ENCODE measurements around the gene TMF1.

The TMF1 gene

GRCh38 chr3:69051756-69052471, at the start of gene TMF1:
TSS of gene TMF1 (minus strand) at chr3:69052333. CDS start at chr3:69052086, 247 bp downstream.
- peak; percentile 98 for DNase-seq (ENCODE audit: low read depth in 2 of 2)

- no peak for DNase-seq (ENCODE audit: low read depth in 2 of 2)
Measured at GRCh38 chr3:69099576-69099975, 47.4 kb upstream of the TMF1 start.

- DNase-seq (ENCODE audit: low read depth in 2 of 2): no peak
Measured at GRCh38 chr3:69097407-69098086, 45.4 kb upstream of the TMF1 start.

- DNase-seq (ENCODE audit: low read depth in 2 of 2): no peak
Measured at GRCh38 chr3:69096299-69096698, 44.2 kb upstream of the TMF1 start.

- no peak for DNase-seq (ENCODE audit: low read depth in 2 of 2)
Measured at GRCh38 chr3:69095636-69096035, 43.5 kb upstream of the TMF1 start.

- no peak for DNase-seq (ENCODE audit: low read depth in 2 of 2)
Measured at GRCh38 chr3:69094467-69095205, 42.5 kb upstream of the TMF1 start.

- DNase-seq (ENCODE audit: low read depth in 2 of 2): no peak
Measured at GRCh38 chr3:69092030-69092516, 39.9 kb upstream of the TMF1 start.

- DNase-seq (ENCODE audit: low read depth in 2 of 2): no peak
Measured at GRCh38 chr3:69091389-69092029, 39.4 kb upstream of the TMF1 start.

GRCh38 chr3:69090021-69090420, 37.9 kb upstream of the TMF1 start:
- DNase-seq (ENCODE audit: low read depth in 2 of 2): peak; percentile 68 to 69

GRCh38 chr3:69088063-69088462, 35.9 kb upstream of the TMF1 start:
- DNase-seq (ENCODE audit: low read depth in 2 of 2): no peak

- no peak for DNase-seq (ENCODE audit: low read depth in 2 of 2)
Measured at GRCh38 chr3:69087030-69087791, 35.1 kb upstream of the TMF1 start.

- peak; percentile 83 to 87 for DNase-seq (ENCODE audit: low read depth in 2 of 2)
Measured at GRCh38 chr3:69085833-69086722, 33.9 kb upstream of the TMF1 start.

- no peak for DNase-seq (ENCODE audit: low read depth in 2 of 2)
Measured at GRCh38 chr3:69085168-69085832, 33.2 kb upstream of the TMF1 start.

- peak; percentile 81 to 84 for DNase-seq (ENCODE audit: low read depth in 2 of 2)
Measured at GRCh38 chr3:69084326-69085167, 32.4 kb upstream of the TMF1 start, which contains the start of gene ARL6IP5. TSS of gene ARL6IP5 (plus strand) at chr3:69084937. CDS start at chr3:69085048, 111 bp downstream.

- DNase-seq (ENCODE audit: low read depth in 2 of 2): peak; percentile 71 to 77
Measured at GRCh38 chr3:69082805-69083204, 30.7 kb upstream of the TMF1 start.

- no peak for DNase-seq (ENCODE audit: low read depth in 2 of 2)
Measured at GRCh38 chr3:69082361-69082760, 30.2 kb upstream of the TMF1 start.

- no peak for DNase-seq (ENCODE audit: low read depth in 2 of 2)
Measured at GRCh38 chr3:69081583-69082262, 29.6 kb upstream of the TMF1 start.
